Measurements from ENCODE around the gene GDE1. TPM values are rescaled to one million over a fixed set of nuclear protein-coding genes. Genes with fewer than 3 reads are reported as not detected.

Gene GDE1
- total and polyA plus RNA-seq, 5 donors from 2014 or later = 22.8 to 43.6 (median 40.2) TPM

- no peaks in the 10 kb centered on the region for H3K27me3 ChIP-seq (ENCODE audit: control insufficient read depth, insufficient read depth, low read length)
- Mint-ChIP-seq H3K27ac (peak overlapping the region in 1 of 3 donors; percentile 47), H3K36me3 (peaks cover 27% of the 10 kb centered on the region), H3K9me3 (no peaks in the 10 kb centered on the region), H3K4me3 (no peak overlapping the region), H3K27me3 (peaks cover 1% of the 10 kb centered on the region), H3K4me1 (peaks cover 0 to 7% (median 1%) of the 10 kb centered on the region in 4 donors)
- no peaks in the 10 kb centered on the region for H3K4me1 ChIP-seq (ENCODE audit: control insufficient read depth, insufficient read depth, low read length, poor library complexity, severe bottlenecking)
- no peak overlapping the region for H3K4me3 ChIP-seq (ENCODE audit: low read depth, low read length)
- no peak overlapping the region for H3K27ac ChIP-seq (ENCODE audit: insufficient read depth, low read length, poor library complexity, severe bottlenecking)
- peaks cover 38% of the 10 kb centered on the region for H3K36me3 ChIP-seq (ENCODE audit: control insufficient read depth, insufficient read depth, low read length)
- ATAC-seq (ENCODE audit: low read depth in 2 of 2) (no peak), DNase-seq (no peak)
- no peaks in the 10 kb centered on the region for H3K9me3 ChIP-seq (ENCODE audit: control insufficient read depth in 2 of 2, low read length in 2 of 2)
Observed at GRCh38 chr16:19499006-19499405, 22.9 kb downstream of the GDE1 start.

DNA sequence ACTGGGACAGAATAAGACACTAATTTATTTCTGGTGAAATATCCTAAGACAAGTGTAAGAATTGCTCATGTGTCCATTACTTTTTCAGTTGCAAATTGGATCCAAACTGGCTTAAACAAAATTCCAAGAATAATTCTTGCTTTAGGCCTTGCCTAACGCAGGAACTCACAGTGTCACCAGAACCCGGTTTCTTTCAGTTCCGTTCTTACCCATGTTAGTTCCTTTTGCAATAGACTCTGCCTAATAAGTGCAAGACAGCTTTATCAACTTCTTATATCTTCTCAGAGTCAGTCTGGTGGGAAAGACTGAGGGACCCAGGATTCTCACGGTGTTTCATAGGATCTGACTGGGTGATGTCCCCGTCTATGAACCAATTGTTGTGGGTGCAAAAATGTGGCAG lies 24.7 kb downstream of the GDE1 start:
- peak overlapping the region in 1 of 3 donors; percentile 17 for H3K27ac Mint-ChIP-seq
- H3K27me3 ChIP-seq (ENCODE audit: control insufficient read depth, insufficient read depth, low read length) = no peaks in the 10 kb centered on the region
- H3K4me3 ChIP-seq (ENCODE audit: low read depth, low read length) = no peak overlapping the region
- H3K4me1 Mint-ChIP-seq = peaks cover 0 to 9% (median 6%) of the 10 kb centered on the region in 4 donors
- no peaks in the 10 kb centered on the region for H3K9me3 ChIP-seq (ENCODE audit: control insufficient read depth in 2 of 2, low read length in 2 of 2)
- peaks cover 20% of the 10 kb centered on the region for H3K36me3 ChIP-seq (ENCODE audit: control insufficient read depth, insufficient read depth, low read length)
- H3K4me1 ChIP-seq (ENCODE audit: control insufficient read depth, insufficient read depth, low read length, poor library complexity, severe bottlenecking) = peaks cover 3% of the 10 kb centered on the region
- DNase-seq = no peak
- peaks cover 4% of the 10 kb centered on the region for H3K27me3 Mint-ChIP-seq
- H3K4me3 Mint-ChIP-seq = no peak overlapping the region
- no peak overlapping the region for H3K27ac ChIP-seq (ENCODE audit: insufficient read depth, low read length, poor library complexity, severe bottlenecking)
- no peak for ATAC-seq (ENCODE audit: low read depth in 2 of 2)
- no peaks in the 10 kb centered on the region for H3K9me3 Mint-ChIP-seq
- peaks cover 21% of the 10 kb centered on the region for H3K36me3 Mint-ChIP-seq

DNA sequence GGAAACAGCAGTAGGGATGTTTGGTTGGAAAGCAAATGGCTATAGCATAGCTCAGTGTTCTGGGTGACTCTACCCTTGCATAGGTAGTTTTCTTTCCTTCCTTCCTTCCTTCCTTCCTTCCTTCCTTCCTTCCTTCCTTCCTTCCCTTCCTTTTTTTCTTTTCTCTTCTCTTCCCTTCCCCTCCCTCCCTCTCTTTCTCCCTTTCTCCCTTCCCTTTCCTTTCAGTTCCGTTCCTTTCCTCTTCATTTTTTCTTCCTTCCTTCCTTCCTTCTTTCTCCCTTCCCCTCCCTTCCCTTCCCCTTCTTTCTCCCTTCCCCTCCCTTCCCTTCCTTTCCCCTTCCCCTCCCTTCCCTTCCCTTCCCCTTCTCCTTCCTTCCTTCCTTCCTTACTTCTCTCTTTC lies 31.3 kb downstream of the GDE1 start:
- Mint-ChIP-seq H3K9me3 (peaks cover 0 to 4% (median 0%) of the 10 kb centered on the region in 7 donors), H3K36me3 (peaks cover 4% of the 10 kb centered on the region), H3K4me3 (no peak overlapping the region), H3K4me1 (peaks cover 0 to 9% (median 2%) of the 10 kb centered on the region in 4 donors), H3K27ac (no peak overlapping the region), H3K27me3 (peaks cover 4% of the 10 kb centered on the region)
- Histone ChIP-seq H3K4me1 (ENCODE audit: control insufficient read depth, insufficient read depth, low read length, poor library complexity, severe bottlenecking) (peaks cover 3% of the 10 kb centered on the region), H3K27me3 (ENCODE audit: control insufficient read depth, insufficient read depth, low read length) (no peaks in the 10 kb centered on the region), H3K9me3 (ENCODE audit: control insufficient read depth in 2 of 2, low read length in 2 of 2) (no peaks in the 10 kb centered on the region), H3K27ac (ENCODE audit: insufficient read depth, low read length, poor library complexity, severe bottlenecking) (no peak overlapping the region), H3K4me3 (ENCODE audit: low read depth, low read length) (no peak overlapping the region), H3K36me3 (ENCODE audit: control insufficient read depth, insufficient read depth, low read length) (no peaks in the 10 kb centered on the region)
- DNase-seq (no peak), ATAC-seq (ENCODE audit: low read depth in 2 of 2) (no peak)

GRCh38 chr16:19488213-19488640 lies 33.7 kb downstream of the GDE1 start:
- H3K36me3 ChIP-seq (ENCODE audit: control insufficient read depth, insufficient read depth, low read length) = no peaks in the 10 kb centered on the region
- Mint-ChIP-seq H3K4me3 (no peak overlapping the region), H3K27ac (peak overlapping the region in 1 of 3 donors; percentile 11), H3K36me3 (peaks cover 4% of the 10 kb centered on the region), H3K4me1 (no peaks in the 10 kb centered on the region), H3K27me3 (no peaks in the 10 kb centered on the region), H3K9me3 (peaks cover 0 to 4% (median 0%) of the 10 kb centered on the region in 7 donors)
- DNase-seq = no peak
- no peaks in the 10 kb centered on the region for H3K9me3 ChIP-seq (ENCODE audit: control insufficient read depth in 2 of 2, low read length in 2 of 2)
- H3K27me3 ChIP-seq (ENCODE audit: control insufficient read depth, insufficient read depth, low read length) = no peaks in the 10 kb centered on the region
- H3K4me1 ChIP-seq (ENCODE audit: control insufficient read depth, insufficient read depth, low read length, poor library complexity, severe bottlenecking) = no peaks in the 10 kb centered on the region
- H3K27ac ChIP-seq (ENCODE audit: insufficient read depth, low read length, poor library complexity, severe bottlenecking) = no peak overlapping the region
- H3K4me3 ChIP-seq (ENCODE audit: low read depth, low read length) = no peak overlapping the region
- no peak for ATAC-seq (ENCODE audit: low read depth in 2 of 2)

GRCh38 chr16:19486750-19487325 lies 35.1 kb downstream of the GDE1 start:
- no peak overlapping the region for H3K4me3 ChIP-seq (ENCODE audit: low read depth, low read length)
- Mint-ChIP-seq H3K27ac (peak overlapping the region in 1 of 3 donors; percentile 91), H3K4me1 (no peaks in the 10 kb centered on the region), H3K36me3 (peaks cover under 1% of the 10 kb centered on the region), H3K4me3 (no peak overlapping the region), H3K27me3 (no peaks in the 10 kb centered on the region), H3K9me3 (peaks cover 0 to 4% (median 0%) of the 10 kb centered on the region in 7 donors)
- no peaks in the 10 kb centered on the region for H3K36me3 ChIP-seq (ENCODE audit: control insufficient read depth, insufficient read depth, low read length)
- DNase-seq (no peak), ATAC-seq (ENCODE audit: low read depth in 2 of 2) (no peak)
- no peaks in the 10 kb centered on the region for H3K9me3 ChIP-seq (ENCODE audit: control insufficient read depth in 2 of 2, low read length in 2 of 2)
- H3K27ac ChIP-seq (ENCODE audit: insufficient read depth, low read length, poor library complexity, severe bottlenecking) = no peak overlapping the region
- H3K4me1 ChIP-seq (ENCODE audit: control insufficient read depth, insufficient read depth, low read length, poor library complexity, severe bottlenecking) = no peaks in the 10 kb centered on the region
- no peaks in the 10 kb centered on the region for H3K27me3 ChIP-seq (ENCODE audit: control insufficient read depth, insufficient read depth, low read length)

DNA sequence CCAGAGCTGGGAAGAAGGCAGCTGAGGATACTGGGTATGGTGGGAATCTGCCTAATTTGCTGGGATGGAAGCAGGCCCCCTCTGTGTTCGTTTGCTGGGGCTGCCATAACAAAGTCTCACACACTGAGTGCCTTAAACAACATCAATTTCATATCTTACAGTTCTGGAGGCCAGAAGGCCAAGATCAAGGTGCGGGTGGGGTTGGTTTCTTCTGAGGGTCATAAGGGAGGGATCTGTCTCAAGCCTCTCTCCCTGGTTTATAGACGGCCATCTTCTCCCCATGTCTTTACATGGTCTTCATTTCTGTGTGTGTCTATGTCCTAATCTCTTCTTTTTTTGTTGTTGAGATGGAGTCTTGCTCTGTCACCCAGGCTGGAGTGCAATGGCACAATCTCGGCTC lies 35.8 kb downstream of the GDE1 start:
- Mint-ChIP-seq H3K27me3 (no peaks in the 10 kb centered on the region), H3K36me3 (no peaks in the 10 kb centered on the region), H3K4me1 (no peaks in the 10 kb centered on the region), H3K4me3 (no peak overlapping the region), H3K9me3 (peaks cover 0 to 4% (median 0%) of the 10 kb centered on the region in 7 donors), H3K27ac (peak overlapping the region in 1 of 3 donors; percentile 80)
- H3K4me3 ChIP-seq (ENCODE audit: low read depth, low read length) = no peak overlapping the region
- no peaks in the 10 kb centered on the region for H3K9me3 ChIP-seq (ENCODE audit: control insufficient read depth in 2 of 2, low read length in 2 of 2)
- DNase-seq (no peak), ATAC-seq (ENCODE audit: low read depth in 2 of 2) (no peak)
- no peaks in the 10 kb centered on the region for H3K27me3 ChIP-seq (ENCODE audit: control insufficient read depth, insufficient read depth, low read length)
- H3K4me1 ChIP-seq (ENCODE audit: control insufficient read depth, insufficient read depth, low read length, poor library complexity, severe bottlenecking) = no peaks in the 10 kb centered on the region
- no peaks in the 10 kb centered on the region for H3K36me3 ChIP-seq (ENCODE audit: control insufficient read depth, insufficient read depth, low read length)
- no peak overlapping the region for H3K27ac ChIP-seq (ENCODE audit: insufficient read depth, low read length, poor library complexity, severe bottlenecking)

DNA sequence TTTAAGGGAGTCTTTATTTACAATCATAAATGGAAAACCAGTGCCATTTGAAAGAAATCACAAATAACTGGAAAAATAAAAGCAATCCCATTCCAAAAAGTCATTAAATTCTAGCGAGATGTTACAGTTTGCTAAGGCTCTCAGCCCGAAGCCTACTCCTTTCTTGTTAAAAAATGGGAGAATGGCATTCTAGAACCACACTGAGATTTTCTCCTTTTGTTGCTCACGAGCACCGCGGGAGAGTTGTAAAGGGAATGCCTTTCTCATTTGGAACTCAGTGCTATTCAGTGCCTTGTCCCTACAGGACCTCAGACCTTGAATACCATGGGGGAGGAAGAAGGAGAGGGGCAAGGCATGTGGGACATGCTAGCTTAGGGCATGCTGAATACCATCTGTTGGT lies 36.3 kb downstream of the GDE1 start:
- no peaks in the 10 kb centered on the region for H3K9me3 ChIP-seq (ENCODE audit: control insufficient read depth in 2 of 2, low read length in 2 of 2)
- no peak overlapping the region for H3K4me3 ChIP-seq (ENCODE audit: low read depth, low read length)
- H3K9me3 Mint-ChIP-seq = peaks cover 0 to 4% (median 0%) of the 10 kb centered on the region in 7 donors
- no peaks in the 10 kb centered on the region for H3K36me3 ChIP-seq (ENCODE audit: control insufficient read depth, insufficient read depth, low read length)
- no peaks in the 10 kb centered on the region for H3K36me3 Mint-ChIP-seq
- H3K27me3 Mint-ChIP-seq = no peaks in the 10 kb centered on the region
- no peaks in the 10 kb centered on the region for H3K4me1 ChIP-seq (ENCODE audit: control insufficient read depth, insufficient read depth, low read length, poor library complexity, severe bottlenecking)
- H3K27me3 ChIP-seq (ENCODE audit: control insufficient read depth, insufficient read depth, low read length) = no peaks in the 10 kb centered on the region
- no peak overlapping the region for H3K4me3 Mint-ChIP-seq
- no peak overlapping the region for H3K27ac Mint-ChIP-seq
- DNase-seq = no peak
- no peak for ATAC-seq (ENCODE audit: low read depth in 2 of 2)
- H3K4me1 Mint-ChIP-seq = no peaks in the 10 kb centered on the region
- H3K27ac ChIP-seq (ENCODE audit: insufficient read depth, low read length, poor library complexity, severe bottlenecking) = no peak overlapping the region

GRCh38 chr16:19484096-19484495 lies 37.8 kb downstream of the GDE1 start:
- Histone ChIP-seq H3K36me3 (ENCODE audit: control insufficient read depth, insufficient read depth, low read length) (no peaks in the 10 kb centered on the region), H3K27ac (ENCODE audit: insufficient read depth, low read length, poor library complexity, severe bottlenecking) (no peak overlapping the region), H3K27me3 (ENCODE audit: control insufficient read depth, insufficient read depth, low read length) (no peaks in the 10 kb centered on the region), H3K4me1 (ENCODE audit: control insufficient read depth, insufficient read depth, low read length, poor library complexity, severe bottlenecking) (no peaks in the 10 kb centered on the region), H3K4me3 (ENCODE audit: low read depth, low read length) (no peak overlapping the region), H3K9me3 (ENCODE audit: control insufficient read depth in 2 of 2, low read length in 2 of 2) (no peaks in the 10 kb centered on the region)
- H3K36me3 Mint-ChIP-seq = no peaks in the 10 kb centered on the region
- DNase-seq (no peak), ATAC-seq (ENCODE audit: low read depth in 2 of 2) (no peak)
- H3K27ac Mint-ChIP-seq = no peak overlapping the region
- H3K27me3 Mint-ChIP-seq = no peaks in the 10 kb centered on the region
- H3K4me1 Mint-ChIP-seq = no peaks in the 10 kb centered on the region
- no peak overlapping the region for H3K4me3 Mint-ChIP-seq
- peaks cover 0 to 4% (median 0%) of the 10 kb centered on the region in 7 donors for H3K9me3 Mint-ChIP-seq
